Prostate gland (tissue), 2 donors: ENCODE data around the gene USP37. TPM values are rescaled to one million over a fixed set of nuclear protein-coding genes. Genes with fewer than 3 reads are reported as not detected.

ENCODE experiments used
- DNase-seq: peaks from one replicate; pipeline ENCODE4 v3.0.0-alpha.2; 2019; ENCODE audit warnings: low spot score
- H3K27ac ChIP-seq, 2 donors: fragments of 200-600 bp; sonication (generic); 2 replicates each; pipeline ENCODE4 v1.5.1; 2017 to 2019
- H3K27me3 ChIP-seq: fragments of 200-600 bp; sonication (generic); replicated peaks from 2 replicates; pipeline ENCODE4 v1.5.1; 2019; ENCODE audit not compliant: insufficient read depth
- H3K36me3 ChIP-seq, 2 donors: fragments of 200-600 bp; sonication (generic); 1 replicate in 1 of 2; 2 replicates in 1 of 2; pipeline versions ENCODE4 v1.5.1 to v1.8.1; 2017 to 2019
- H3K4me1 ChIP-seq: fragments of 200-600 bp; sonication (generic); replicated peaks from 2 replicates; pipeline ENCODE4 v1.5.1; 2019
- H3K4me3 ChIP-seq, 2 donors: fragments of 200-600 bp; sonication (generic); 2 replicates each; pipeline ENCODE4 v1.5.1; 2017 to 2019
- H3K9me3 ChIP-seq: fragments of 200-600 bp; sonication (generic); 2 replicates; pipeline ENCODE4 v1.5.1; 2017
- CTCF ChIP-seq, 4 experiments: fragments of 200-600 bp in 2 of 4; fragments of 450-650 bp in 2 of 4; sonication (generic) in 2 of 4; IDR thresholded peaks; 1 replicate in 3 of 4; 2 replicates in 1 of 4; pipeline ENCODE4 v1.5.1; 2016 to 2019; ENCODE audit warnings: antibody characterized with exemption in 4 of 4, mild to moderate bottlenecking in 2 of 4, moderate library complexity in 2 of 4
- POLR2A ChIP-seq: fragments of 450-650 bp; IDR thresholded peaks from one replicate; pipeline ENCODE4 v1.6.1; 2016; ENCODE audit warnings: antibody characterized with exemption, mild to moderate bottlenecking
- POLR2AphosphoS5 ChIP-seq: sonication (generic); formaldehyde crosslinking; IDR thresholded peaks from one replicate; pipeline ENCODE4 v1.6.1; 2017; ENCODE audit warnings: antibody characterized with exemption
- WGBS: methylation state at CpG from one replicate; pipeline ENCODE4 v1.1.5; 2018; 5-methylcytosine and 5-hydroxymethylcytosine counted together
- intact Hi-C: fragments of 100-400 bp; cut with DNase I; formaldehyde crosslinking; loops from one replicate; pipeline ENCODE4 v1.14.2; 2022
- total RNA-seq, 2 donors: library from RNA; depleted of rRNA; stranded (reverse); fragments of >200 nt; gene quantifications; one replicate each; pipeline ENCODE4 v1.1.0, GENCODE V29; 2016

The USP37 gene
- total RNA-seq, 2 donors from 2014 or later, result 12.3 to 31.9 TPM

- Histone ChIP-seq H3K36me3 (no peaks in the 10 kb centered on the region), H3K9me3 (no peaks in the 10 kb centered on the region), H3K27ac (no peak overlapping the region), H3K27me3 (no peaks in the 10 kb centered on the region), H3K4me1 (no peaks in the 10 kb centered on the region), H3K4me3 (no peak overlapping the region)
- intact Hi-C loops, result no loop called here
- no peak for DNase-seq
- TF ChIP-seq POLR2AphosphoS5 (no peak), POLR2A (no peak), CTCF (IDR thresholded peaks at IDR 0.05) (no peak)
- 84% methylated on average over 24 of the region's 24 CpGs for WGBS
Measured at GRCh38 chr2:218428846-218429558, 139.1 kb downstream of the USP37 start.

DNA sequence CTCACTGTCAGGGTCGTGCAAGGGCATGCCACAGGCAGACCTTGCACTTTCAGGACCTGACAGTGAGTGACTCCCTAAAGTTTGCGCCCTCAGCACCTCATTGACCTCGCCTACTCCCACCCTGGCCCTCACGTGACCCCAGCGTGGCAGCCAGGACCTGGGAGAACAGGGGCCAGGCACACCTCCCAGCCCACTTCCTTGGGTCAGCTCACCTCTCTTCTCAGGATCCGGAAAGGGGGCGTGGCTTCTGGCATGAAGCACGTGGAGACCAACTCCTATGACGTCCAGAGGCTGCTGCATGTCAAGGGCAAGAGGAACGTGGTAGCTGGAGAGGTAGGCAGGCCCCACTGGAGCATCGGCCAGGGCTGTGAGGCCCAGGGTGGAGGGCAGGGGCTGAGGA is 140.4 kb downstream of the USP37 start:
- WGBS, result 76% methylated on average over 11 of the region's 11 CpGs

DNA sequence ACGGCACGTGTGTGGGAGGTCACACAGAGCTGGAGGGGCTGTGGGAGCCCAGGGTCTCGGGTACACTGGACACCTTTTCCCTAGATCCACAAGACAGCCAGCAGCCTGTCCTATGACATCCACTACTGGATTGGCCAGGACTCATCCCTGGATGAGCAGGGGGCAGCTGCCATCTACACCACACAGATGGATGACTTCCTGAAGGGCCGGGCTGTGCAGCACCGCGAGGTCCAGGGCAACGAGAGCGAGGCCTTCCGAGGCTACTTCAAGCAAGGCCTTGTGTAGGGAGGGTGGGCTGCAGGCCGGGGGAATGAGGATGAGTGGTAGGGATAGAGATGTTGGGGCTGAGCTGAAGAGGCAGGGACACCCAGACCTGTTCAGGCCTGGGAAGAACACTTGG is 142.6 kb downstream of the USP37 start:
- no peak overlapping the region for H3K4me3 ChIP-seq
- no peak for TF ChIP-seq CTCF (IDR thresholded peaks at IDR 0.05)
- TF ChIP-seq POLR2AphosphoS5, result no peak
- TF ChIP-seq POLR2A, result no peak
- no peaks in the 10 kb centered on the region for H3K4me1 ChIP-seq
- no peaks in the 10 kb centered on the region for H3K27me3 ChIP-seq
- 86% methylated on average over 10 of the region's 10 CpGs for WGBS
- H3K36me3 ChIP-seq, result no peaks in the 10 kb centered on the region
- H3K9me3 ChIP-seq, result no peaks in the 10 kb centered on the region
- no peak overlapping the region for H3K27ac ChIP-seq
- no peak for DNase-seq
- intact Hi-C loops, result no loop called here

More for the DNA sequence above, 140.4 kb downstream of the USP37 start:
- no peak for DNase-seq
- intact Hi-C loops, result no loop called here
- Histone ChIP-seq H3K9me3 (no peaks in the 10 kb centered on the region), H3K27me3 (no peaks in the 10 kb centered on the region), H3K27ac (no peak overlapping the region), H3K4me3 (no peak overlapping the region), H3K36me3 (no peaks in the 10 kb centered on the region), H3K4me1 (no peaks in the 10 kb centered on the region)
- TF ChIP-seq CTCF (IDR thresholded peaks at IDR 0.05) (no peak), POLR2AphosphoS5 (no peak), POLR2A (no peak)

DNA sequence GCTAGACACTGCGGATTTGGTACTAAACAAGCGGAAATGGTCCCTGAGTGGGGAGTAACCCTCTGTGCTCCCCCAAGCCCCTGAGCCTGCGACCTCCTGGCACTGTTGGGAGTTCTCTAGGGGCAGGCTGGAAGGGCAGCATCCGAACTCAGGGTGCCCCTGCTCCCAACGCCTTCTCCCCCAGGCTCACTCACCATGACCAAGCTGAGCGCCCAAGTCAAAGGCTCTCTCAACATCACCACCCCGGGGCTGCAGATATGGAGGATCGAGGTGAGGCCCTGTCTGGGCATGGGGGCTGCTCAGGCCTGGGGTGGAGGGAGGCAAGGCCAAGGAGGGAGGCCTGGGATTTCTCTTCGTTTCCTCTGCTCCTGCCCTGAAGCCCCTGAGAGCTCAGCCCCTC is 144.6 kb downstream of the USP37 start:
- DNase-seq, result no peak
- WGBS, result 90% methylated on average over 9 of the region's 9 CpGs
- H3K4me3 ChIP-seq, result no peak overlapping the region
- no peaks in the 10 kb centered on the region for H3K4me1 ChIP-seq
- H3K27ac ChIP-seq, result no peak overlapping the region
- TF ChIP-seq POLR2A (no peak), POLR2AphosphoS5 (no peak), CTCF (IDR thresholded peaks at IDR 0.05) (no peak)
- H3K9me3 ChIP-seq, result no peaks in the 10 kb centered on the region
- intact Hi-C loops, result no loop called here
- H3K36me3 ChIP-seq, result no peaks in the 10 kb centered on the region
- H3K27me3 ChIP-seq, result no peaks in the 10 kb centered on the region

DNA sequence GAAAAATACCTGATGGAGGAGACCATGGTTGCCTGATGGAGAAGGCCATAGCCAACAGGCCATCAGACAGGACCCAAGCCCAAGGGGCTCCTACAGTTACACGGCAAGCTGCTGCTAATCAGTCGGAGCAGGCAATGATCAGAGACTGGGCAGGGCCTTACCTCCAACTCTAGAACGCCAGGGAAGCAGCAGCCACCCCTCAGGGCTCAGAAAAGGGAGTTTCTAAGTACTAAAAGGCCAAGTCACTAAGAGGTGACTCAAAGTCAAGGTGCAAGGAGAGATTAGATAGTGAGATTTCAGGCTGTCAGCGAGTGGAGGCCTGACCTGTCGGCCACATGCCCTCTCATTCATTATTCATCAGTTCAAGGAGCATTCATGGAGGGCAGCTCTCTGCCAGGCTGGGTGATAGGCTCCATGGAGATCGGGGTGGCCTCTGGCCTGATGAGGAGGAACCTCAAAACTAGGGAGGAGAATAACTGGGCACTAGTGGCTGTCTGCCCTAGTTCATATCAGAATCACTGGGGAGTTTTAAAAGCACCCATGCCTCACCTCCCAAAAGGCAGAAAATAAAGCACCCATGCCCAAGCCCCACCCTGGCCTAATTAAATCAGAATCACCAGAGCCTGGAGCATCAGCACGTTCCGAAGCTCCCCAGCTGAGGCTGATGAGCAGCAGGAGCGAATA is 145.6 kb downstream of the USP37 start:
- Histone ChIP-seq H3K36me3 (no peaks in the 10 kb centered on the region), H3K27me3 (no peaks in the 10 kb centered on the region), H3K9me3 (no peaks in the 10 kb centered on the region), H3K27ac (no peak overlapping the region), H3K4me3 (no peak overlapping the region), H3K4me1 (no peaks in the 10 kb centered on the region)
- TF ChIP-seq POLR2A (no peak), POLR2AphosphoS5 (no peak), CTCF (IDR thresholded peaks at IDR 0.05) (no peak)
- no peak for DNase-seq
- intact Hi-C loops, result no loop called here
- WGBS, result 90% methylated on average over 9 of the region's 9 CpGs
